Right lung (tissue), 5 donors: ENCODE data around the gene CUX1. TPM values are rescaled to one million over a fixed set of nuclear protein-coding genes. Genes with fewer than 3 reads are reported as not detected.
A peak's percentile ranks its signal among the peaks of the same experiment; 100 is the strongest.

Source experiments
- DNase-seq, 2 donors: peaks; one replicate each; pipeline ENCODE4 v3.0.0-alpha.2; 2013
- polyA plus RNA-seq, 5 donors: library from polyadenylated mRNA; unstranded; fragments of 120-200 nt; gene quantifications; one replicate each; pipeline versions ENCODE4 v1.2.1 to v1.2.3, GENCODE V29; 2013; ENCODE audit warnings: inconsistent platforms in 1 of 5, low replicate concordance in 1 of 5; ENCODE audit not compliant: insufficient read length in 5 of 5, insufficient read depth in 1 of 5

CUX1 gene
- polyA plus RNA-seq, 5 donors, result 80.2 to 101 (median 89.3) TPM

GRCh38 chr7:102236592-102237287 lies 419.3 kb downstream of the CUX1 start:
- DNase-seq, result peak; percentile 28 to 41

- DNase-seq, result no peak
Measured at GRCh38 chr7:102239206-102239820, 421.9 kb downstream of the CUX1 start.

- no peak for DNase-seq
Measured at GRCh38 chr7:102241431-102241830, 424.0 kb downstream of the CUX1 start.

- DNase-seq, result no peak
Measured at GRCh38 chr7:102244601-102245000, 427.2 kb downstream of the CUX1 start.

- no peak for DNase-seq
Measured at GRCh38 chr7:102248081-102248455, 430.6 kb downstream of the CUX1 start.

- no peak for DNase-seq
Measured at GRCh38 chr7:102248456-102249395, 431.3 kb downstream of the CUX1 start.

GRCh38 chr7:102251531-102252365 lies 434.3 kb downstream of the CUX1 start:
- DNase-seq, result no peak

- DNase-seq, result no peak
Measured at GRCh38 chr7:102252366-102252982, 435.0 kb downstream of the CUX1 start.

GRCh38 chr7:102253066-102253972 lies 435.9 kb downstream of the CUX1 start:
- no peak for DNase-seq

GRCh38 chr7:102253973-102254370 lies 436.5 kb downstream of the CUX1 start:
- DNase-seq, result no peak

- no peak for DNase-seq
Measured at GRCh38 chr7:102254521-102254920, 437.1 kb downstream of the CUX1 start.

- no peak for DNase-seq
Measured at GRCh38 chr7:102255501-102255900, 438.1 kb downstream of the CUX1 start.

- DNase-seq, result no peak
Measured at GRCh38 chr7:102255916-102256315, 438.5 kb downstream of the CUX1 start.

GRCh38 chr7:102258073-102258748 lies 440.8 kb downstream of the CUX1 start:
- DNase-seq, result no peak

- no peak for DNase-seq
Measured at GRCh38 chr7:102258749-102259107, 441.3 kb downstream of the CUX1 start.

- DNase-seq, result peak in 1 of 2 donors; percentile 23
Measured at GRCh38 chr7:102260856-102261255, 443.4 kb downstream of the CUX1 start.

GRCh38 chr7:102261451-102261850 lies 444.0 kb downstream of the CUX1 start:
- DNase-seq, result no peak

GRCh38 chr7:102262546-102262945 lies 445.1 kb downstream of the CUX1 start:
- DNase-seq, result no peak

GRCh38 chr7:102264367-102264891 lies 447.0 kb downstream of the CUX1 start:
- no peak for DNase-seq
